GM12878 (cell line): ENCODE results near the gene COPS7A. TPM values are rescaled to one million over a fixed set of nuclear protein-coding genes. Genes with fewer than 3 reads are reported as not detected.

ENCODE experiments used
- ATAC-seq: fragments of 200-7000 bp; cut with Tn5 transposase; 3 replicates; pipeline ENCODE4 v1.9.1; 2020; ENCODE audit warnings: mild to moderate bottlenecking, moderate library complexity
- BruUV-seq: library from RNA; stranded (reverse); fragments of 400-500 nt; replicated peaks from 2 replicates; lab custom pipeline; 2021; lab: Mats Ljungman, UMichigan
- CTCF ChIA-PET: fragments of 300-600 bp; sonication (Branson Sonifier 250); formaldehyde crosslinking; extraction: SDS; loops from one replicate; lab custom pipeline; 2021; ENCODE audit warnings: inconsistent platforms; lab: Yijun Ruan, JAX
- POLR2A ChIA-PET: fragments of 350-600 bp; formaldehyde crosslinking; extraction: SDS; loops from one replicate; lab custom pipeline; 2021; ENCODE audit warnings: inconsistent platforms; lab: Charles Lee
- RAD21 ChIA-PET: fragments of 300-600 bp; sonication (Branson Sonifier 250); formaldehyde crosslinking; loops from one replicate; lab custom pipeline; 2023; ENCODE audit warnings: antibody characterized with exemption; ENCODE audit not compliant: unreplicated experiment; lab: Charles Lee
- SMC1A ChIA-PET: fragments of 300-600 bp; sonication (Branson Sonifier 250); formaldehyde crosslinking; loops from one replicate; lab custom pipeline; 2023; ENCODE audit not compliant: unreplicated experiment, uncharacterized antibody; lab: Charles Lee
- DNase-seq: peaks from one replicate; pipeline ENCODE4 v3.0.0-alpha.2; 2011; ENCODE audit warnings: low read depth, low spot score
- FAIRE-seq: peaks from 3 replicates; lab custom pipeline; 2011; peaks lifted over from hg19 to GRCh38; lab: Jason Lieb, UNC
- H2AFZ ChIP-seq: 2 replicates; pipeline ENCODE4 v1.6.0; 2011; ENCODE audit warnings: low read depth, low read length, control low read depth; ENCODE audit not compliant: control insufficient read depth
- H3K27ac ChIP-seq: 2 replicates; pipeline ENCODE4 v1.5.1; 2011; ENCODE audit warnings: control low read depth; ENCODE audit not compliant: control insufficient read depth, insufficient read depth
- H3K27me3 ChIP-seq, 2 experiments: replicated peaks in 1 of 2; 2 replicates each; pipeline versions ENCODE4 v1.6.0 to v1.6.1; 2011; ENCODE audit warnings: low read length in 1 of 2; ENCODE audit not compliant: control insufficient read depth in 2 of 2, insufficient read depth in 2 of 2
- H3K36me3 ChIP-seq, 2 experiments: 2 replicates each; pipeline ENCODE4 v1.5.1; 2011; ENCODE audit warnings: low read length in 1 of 2; ENCODE audit not compliant: control insufficient read depth in 2 of 2, insufficient read depth in 2 of 2
- H3K4me1 ChIP-seq: 2 replicates; pipeline ENCODE4 v1.6.1; 2011; ENCODE audit warnings: mild to moderate bottlenecking, low read length, moderate library complexity, mixed read lengths; ENCODE audit not compliant: control insufficient read depth, insufficient read depth
- H3K4me2 ChIP-seq: 2 replicates; pipeline ENCODE4 v1.6.0; 2011; ENCODE audit warnings: control low read depth; ENCODE audit not compliant: control insufficient read depth, insufficient read depth
- H3K4me3 ChIP-seq: fragments of 200-600 bp; sonication (generic); 2 replicates; pipeline ENCODE4 v1.5.1; 2016
- H3K79me2 ChIP-seq: 2 replicates; pipeline ENCODE4 v1.6.0; 2011; ENCODE audit warnings: low read length; ENCODE audit not compliant: control insufficient read depth, insufficient read depth
- H3K9ac ChIP-seq: 2 replicates; pipeline ENCODE4 v1.8.0; 2011; ENCODE audit warnings: low read length, control low read depth, mixed read lengths; ENCODE audit not compliant: control insufficient read depth, insufficient read depth
- H3K9me3 ChIP-seq: replicated peaks from 3 replicates; pipeline ENCODE4 v1.5.1; 2011; ENCODE audit warnings: mild to moderate bottlenecking, low read length; ENCODE audit not compliant: control insufficient read depth, insufficient read depth
- H4K20me1 ChIP-seq: 2 replicates; pipeline ENCODE4 v1.6.0; 2011; ENCODE audit not compliant: control insufficient read depth, insufficient read depth
- ELK1 ChIP-seq: IDR thresholded peaks from 2 replicates; pipeline ENCODE4 v1.6.1; 2012; ENCODE audit warnings: low read depth, low read length, improper control_type of control experiment
- SRF ChIP-seq, 2 experiments: IDR thresholded peaks; 2 replicates each; pipeline ENCODE4 v1.6.1; 2011; ENCODE audit warnings: low read depth in 2 of 2, low read length in 2 of 2, mild to moderate bottlenecking in 1 of 2, moderate library complexity in 1 of 2
- ZNF384 ChIP-seq: IDR thresholded peaks from 2 replicates; pipeline ENCODE4 v1.6.1; 2012; ENCODE audit warnings: low read depth, mild to moderate bottlenecking, low read length, improper control_type of control experiment, borderline replicate concordance
- WGBS: methylation state at CpG from one replicate; pipeline ENCODE4 v1.1.6; 2016; ENCODE audit warnings: low lambda C conversion rate; ENCODE audit not compliant: insufficient replicate concordance, insufficient coverage; ENCODE audit errors: missing lambda C conversion rate; 5-methylcytosine and 5-hydroxymethylcytosine counted together
- in situ Hi-C: fragments of 300-500 bp; cut with MboI; formaldehyde crosslinking; loops from 9 replicates; pipeline ENCODE4 v1.14.3; 2018; ENCODE audit warnings: mixed read lengths
- intact Hi-C: fragments of 100-400 bp; cut with micrococcal nuclease; formaldehyde crosslinking; loops from one replicate; pipeline ENCODE4 v1.14.2; 2022; ENCODE audit not compliant: unreplicated experiment
- polyA plus RNA-seq, 11 experiments: library from polyadenylated mRNA; depleted of rRNA in 4 of 11; unstranded in 6 of 11; stranded (reverse) in 5 of 11; fragments of >200 nt; fragmentation: Nextera tagmentation in 4 of 11; fragmentation: Illumina TruSeq in 1 of 11; extraction: Ambion mirVana in 4 of 11; extraction: Trizol in 1 of 11; gene quantifications; 1 replicate in 1 of 11; 2 replicates in 10 of 11; pipeline versions ENCODE4 v1.2.1 to v1.2.3, GENCODE V29; 2011 to 2016; ENCODE audit warnings: inconsistent platforms in 2 of 11, missing spikeins in 2 of 11, low read depth in 1 of 11
- total RNA-seq, 4 experiments: library from RNA; depleted of rRNA in 3 of 4; stranded (reverse); fragments of >200 nt in 3 of 4; fragmentation: Illumina TruSeq in 1 of 4; extraction: Trizol in 1 of 4; gene quantifications; 2 replicates each; pipeline versions ENCODE4 v1.2.1 to v1.2.3, GENCODE V29; 2013 to 2021
- TF ChIP-seq, protein P1 (sequence below): IDR thresholded peaks from 2 replicates; pipeline ENCODE4 v1.6.1; 2012; ENCODE audit warnings: mild to moderate bottlenecking, low read depth, low read length

COPS7A gene
- total and polyA plus RNA-seq, 10 of the 15 experiments (the other 5 are each of a cell fraction or from before 2014, with no cell fraction given), result 25.7 to 74.0 (median 51.9) TPM

- Histone ChIP-seq H3K4me1 (peaks cover 44% of the 10 kb centered on the region), H3K36me3 (no peaks in the 10 kb centered on the region), H3K9ac (no peak overlapping the region), H2AFZ (no peak overlapping the region), H4K20me1 (no peaks in the 10 kb centered on the region), H3K27ac (peak overlapping the region; percentile 38; the same call in 1 of the 2 replicates), H3K27me3 (no peaks in the 10 kb centered on the region), H3K4me2 (peak overlapping the region; percentile 83), H3K4me3 (peak overlapping the region; percentile 54; the same call in 1 of the 2 replicates), H3K79me2 (peaks cover 6% of the 10 kb centered on the region), H3K9me3 (no peaks in the 10 kb centered on the region)
- no peak for FAIRE-seq
- TF ChIP-seq ELK1 (peak; percentile 96), SRF (IDR thresholded peaks at IDR 0.05; ENCODE audit: low read depth in 2 of 2, low read length in 2 of 2) (peak; percentile 76 to 94), ZNF384 (no peak)
- TF ChIP-seq, protein P1, sequence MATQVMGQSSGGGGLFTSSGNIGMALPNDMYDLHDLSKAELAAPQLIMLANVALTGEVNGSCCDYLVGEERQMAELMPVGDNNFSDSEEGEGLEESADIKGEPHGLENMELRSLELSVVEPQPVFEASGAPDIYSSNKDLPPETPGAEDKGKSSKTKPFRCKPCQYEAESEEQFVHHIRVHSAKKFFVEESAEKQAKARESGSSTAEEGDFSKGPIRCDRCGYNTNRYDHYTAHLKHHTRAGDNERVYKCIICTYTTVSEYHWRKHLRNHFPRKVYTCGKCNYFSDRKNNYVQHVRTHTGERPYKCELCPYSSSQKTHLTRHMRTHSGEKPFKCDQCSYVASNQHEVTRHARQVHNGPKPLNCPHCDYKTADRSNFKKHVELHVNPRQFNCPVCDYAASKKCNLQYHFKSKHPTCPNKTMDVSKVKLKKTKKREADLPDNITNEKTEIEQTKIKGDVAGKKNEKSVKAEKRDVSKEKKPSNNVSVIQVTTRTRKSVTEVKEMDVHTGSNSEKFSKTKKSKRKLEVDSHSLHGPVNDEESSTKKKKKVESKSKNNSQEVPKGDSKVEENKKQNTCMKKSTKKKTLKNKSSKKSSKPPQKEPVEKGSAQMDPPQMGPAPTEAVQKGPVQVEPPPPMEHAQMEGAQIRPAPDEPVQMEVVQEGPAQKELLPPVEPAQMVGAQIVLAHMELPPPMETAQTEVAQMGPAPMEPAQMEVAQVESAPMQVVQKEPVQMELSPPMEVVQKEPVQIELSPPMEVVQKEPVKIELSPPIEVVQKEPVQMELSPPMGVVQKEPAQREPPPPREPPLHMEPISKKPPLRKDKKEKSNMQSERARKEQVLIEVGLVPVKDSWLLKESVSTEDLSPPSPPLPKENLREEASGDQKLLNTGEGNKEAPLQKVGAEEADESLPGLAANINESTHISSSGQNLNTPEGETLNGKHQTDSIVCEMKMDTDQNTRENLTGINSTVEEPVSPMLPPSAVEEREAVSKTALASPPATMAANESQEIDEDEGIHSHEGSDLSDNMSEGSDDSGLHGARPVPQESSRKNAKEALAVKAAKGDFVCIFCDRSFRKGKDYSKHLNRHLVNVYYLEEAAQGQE, result no peak
- in situ Hi-C loops (no loop called here), intact Hi-C loops (no loop called here)
- ChIA-PET CTCF (interaction anchor here (0.7 to 12.7 kb wide), 4 partner anchors 7 to 67 kb away, joined by 3 to 221 read pairs (median 4); partner anchors contain the start of gene MLF2), SMC1A (interaction anchor here (3.6 kb wide), 1 partner anchor 19 kb away, joined by 20 read pairs; the partner anchor contains the start of gene MLF2), RAD21 (interaction anchor here (0.7 kb wide), 1 partner anchor 15 kb away, joined by 3 read pairs; no protein-coding TSS in a partner anchor), POLR2A (interaction anchor here (0.7 to 1.7 kb wide), 2 partner anchors 9 to 13 kb away, joined by 3 to 5 read pairs; no protein-coding TSS in a partner anchor)
- ATAC-seq, result peak; percentile 15
- BruUV-seq, result no TSS peak
- DNase-seq, result no peak
- 47% methylated on average over 21 of the region's 21 CpGs for whole genome bisulfite sequencing
These were observed 49.1 kb downstream of the COPS7A start for GRCh38 chr12:6772726-6773589.
